Endothelial cell of umbilical vein (primary cell): ENCODE data around the gene UBXN11. TPM values are rescaled to one million over a fixed set of nuclear protein-coding genes. Genes with fewer than 3 reads are reported as not detected.
"Not testable (repeated sequence)": the region's sequence is repeated elsewhere in the genome, so short reads cannot be mapped to it uniquely, and the experiment has no call there.

ENCODE experiments used
- BruUV-seq: library from RNA; stranded (reverse); fragments of 400-500 nt; replicated peaks from 2 replicates; lab custom pipeline; 2021; lab: Mats Ljungman, UMichigan
- CTCF ChIA-PET: fragments of 300-600, 350-600 bp; sonication (Branson Sonifier 250); formaldehyde crosslinking; loops from one replicate; lab custom pipeline; 2021; ENCODE audit warnings: antibody characterized with exemption, inconsistent platforms; lab: Charles Lee
- POLR2A ChIA-PET: fragments of 300-600, 350-600 bp; sonication (Branson Sonifier 250); formaldehyde crosslinking; loops from one replicate; lab custom pipeline; 2021; ENCODE audit warnings: antibody characterized with exemption, inconsistent platforms; lab: Charles Lee
- DNase-seq: peaks from one replicate; pipeline ENCODE4 v3.0.0-alpha.2; 2011; ENCODE audit warnings: low read depth, low spot score
- FAIRE-seq: peaks from 2 replicates; lab custom pipeline; 2011; peaks lifted over from hg19 to GRCh38; lab: Jason Lieb, UNC
- H2AFZ ChIP-seq: 2 replicates; pipeline ENCODE4 v1.6.0; 2012; ENCODE audit warnings: low read depth, low read length, control low read depth, inconsistent platforms
- H3K27ac ChIP-seq: 2 replicates; pipeline ENCODE4 v1.5.1; 2011; ENCODE audit warnings: low read depth, mild to moderate bottlenecking, control low read depth, low read length, moderate library complexity; ENCODE audit not compliant: insufficient read depth
- H3K27me3 ChIP-seq, 2 experiments: 2 replicates each; pipeline versions ENCODE4 v1.6.0 to v1.6.1; 2011; ENCODE audit warnings: low read length in 2 of 2, mixed read lengths in 1 of 2; ENCODE audit not compliant: control insufficient read depth in 2 of 2, insufficient read depth in 2 of 2
- H3K36me3 ChIP-seq, 2 experiments: 2 replicates in 1 of 2; 3 replicates in 1 of 2; pipeline ENCODE4 v1.5.1; 2011; ENCODE audit warnings: low read length in 2 of 2, mild to moderate bottlenecking in 1 of 2, moderate library complexity in 1 of 2; ENCODE audit not compliant: control insufficient read depth in 2 of 2, insufficient read depth in 2 of 2; ENCODE audit errors: extremely low read depth in 1 of 2
- H3K4me1 ChIP-seq: 3 replicates; pipeline ENCODE4 v1.5.1; 2011; ENCODE audit warnings: mild to moderate bottlenecking, low read length; ENCODE audit not compliant: control insufficient read depth, insufficient read depth; ENCODE audit errors: extremely low read depth
- H3K4me2 ChIP-seq: 2 replicates; pipeline ENCODE4 v1.6.1; 2011; ENCODE audit warnings: low read length, control low read depth, mixed read lengths; ENCODE audit not compliant: insufficient read depth
- H3K4me3 ChIP-seq, 3 experiments: fragments of 200-600 bp in 1 of 3; sonication (generic), shearing (Covaris generic) in 1 of 3; replicated peaks in 1 of 3; 2 replicates each; pipeline ENCODE4 v1.5.1; 2011 to 2016; ENCODE audit warnings: control low read depth in 3 of 3, low read length in 3 of 3, mild to moderate bottlenecking in 2 of 3, inconsistent platforms in 1 of 3, low read depth in 1 of 3, moderate library complexity in 1 of 3; ENCODE audit not compliant: insufficient read depth in 1 of 3
- H3K79me2 ChIP-seq: 2 replicates; pipeline ENCODE4 v1.6.0; 2012; ENCODE audit warnings: low read length, inconsistent platforms; ENCODE audit not compliant: control insufficient read depth, insufficient read depth
- H3K9ac ChIP-seq: replicated peaks from 2 replicates; pipeline ENCODE3; 2011; ENCODE audit warnings: low read length, control low read depth; ENCODE audit not compliant: insufficient read depth; ENCODE audit errors: extremely low read depth
- H3K9me1 ChIP-seq: replicated peaks from 3 replicates; pipeline ENCODE4 v1.6.0; 2011; ENCODE audit warnings: mild to moderate bottlenecking, low read length; ENCODE audit not compliant: control insufficient read depth, insufficient read depth; ENCODE audit errors: extremely low read depth
- H3K9me3 ChIP-seq: replicated peaks from 2 replicates; pipeline ENCODE4 v1.5.1; 2012; ENCODE audit warnings: low read length, inconsistent platforms; ENCODE audit not compliant: control insufficient read depth, insufficient read depth
- H4K20me1 ChIP-seq: replicated peaks from 2 replicates; pipeline ENCODE3; 2011; ENCODE audit warnings: mild to moderate bottlenecking, low read length; ENCODE audit not compliant: control insufficient read depth, insufficient read depth; ENCODE audit errors: extremely low read depth
- CTCF ChIP-seq, 2 donors: IDR thresholded peaks; 1 replicate in 1 of 2; 2 replicates in 1 of 2; pipeline ENCODE4 v1.5.1; 2011; ENCODE audit warnings: low read length in 2 of 2, mild to moderate bottlenecking in 2 of 2, moderate library complexity in 2 of 2, control low read depth in 1 of 2, inconsistent platforms in 1 of 2, low read depth in 1 of 2; ENCODE audit not compliant: insufficient read depth in 1 of 2; ENCODE audit errors: extremely low read depth in 1 of 2
- EZH2 ChIP-seq: IDR thresholded peaks from 2 replicates; pipeline ENCODE4 v1.6.1; 2012; ENCODE audit warnings: borderline replicate concordance, low read depth, mild to moderate bottlenecking, moderate library complexity, low read length, inconsistent platforms; ENCODE audit not compliant: severe bottlenecking
- FOS ChIP-seq: IDR thresholded peaks from 2 replicates; pipeline ENCODE4 v1.6.1; 2011; ENCODE audit warnings: mild to moderate bottlenecking, low read length, moderate library complexity, borderline replicate concordance; ENCODE audit not compliant: insufficient read depth
- GATA2 ChIP-seq: IDR thresholded peaks from 2 replicates; pipeline ENCODE4 v1.7.0; 2011; ENCODE audit warnings: low read depth, mild to moderate bottlenecking, moderate library complexity, mixed read lengths, low read length; ENCODE audit not compliant: insufficient read length, insufficient read depth
- JUN ChIP-seq: IDR thresholded peaks from 2 replicates; pipeline ENCODE4 v1.6.1; 2011; ENCODE audit warnings: borderline replicate concordance, low read depth; ENCODE audit not compliant: insufficient read length, insufficient read depth
- MAX ChIP-seq: IDR thresholded peaks from 2 replicates; pipeline ENCODE4 v1.6.1; 2011; ENCODE audit not compliant: insufficient read depth, insufficient read length
- MYC ChIP-seq: IDR thresholded peaks from one replicate; pipeline ENCODE4 v1.6.1; 2011; ENCODE audit warnings: mild to moderate bottlenecking, low read depth, low read length
- POLR2A ChIP-seq: IDR thresholded peaks from 2 replicates; pipeline ENCODE4 v1.6.1; 2012; ENCODE audit warnings: low read depth, mild to moderate bottlenecking, control low read depth, low read length
- POLR2AphosphoS5 ChIP-seq: IDR thresholded peaks from 2 replicates; pipeline ENCODE4 v1.6.1; 2012; ENCODE audit warnings: low read depth, mild to moderate bottlenecking, control low read depth, low read length, moderate library complexity; ENCODE audit not compliant: insufficient read depth
- dilution Hi-C: fragments of 300-500 bp; cut with MboI; formaldehyde crosslinking; loops from one replicate; pipeline ENCODE4 v1.15.0; 2019; ENCODE audit warnings: low sequenced_read_pairs; ENCODE audit not compliant: extremely low pct_ligation_motif_present
- intact Hi-C: fragments of 100-400 bp; cut with micrococcal nuclease; formaldehyde crosslinking; loops from one replicate; pipeline ENCODE4 v1.10.0; 2022
- polyA plus RNA-seq, 4 experiments: library from polyadenylated mRNA; depleted of rRNA in 3 of 4; stranded (reverse) in 3 of 4; unstranded in 1 of 4; fragments of >200 nt; gene quantifications; 2 replicates each; pipeline versions ENCODE4 v1.2.1 to v1.2.3, GENCODE V29; 2011 to 2012; ENCODE audit warnings: missing spikeins in 1 of 4
- total RNA-seq: library from RNA; stranded (reverse); gene quantifications from 2 replicates; pipeline ENCODE4 v1.2.3, GENCODE V29; 2021

The UBXN11 gene
- total and polyA plus RNA-seq, 2 donors (not counting 3 experiments of a cell fraction or from before 2014, with no cell fraction given) = 14.8 to 15.6 TPM

DNA sequence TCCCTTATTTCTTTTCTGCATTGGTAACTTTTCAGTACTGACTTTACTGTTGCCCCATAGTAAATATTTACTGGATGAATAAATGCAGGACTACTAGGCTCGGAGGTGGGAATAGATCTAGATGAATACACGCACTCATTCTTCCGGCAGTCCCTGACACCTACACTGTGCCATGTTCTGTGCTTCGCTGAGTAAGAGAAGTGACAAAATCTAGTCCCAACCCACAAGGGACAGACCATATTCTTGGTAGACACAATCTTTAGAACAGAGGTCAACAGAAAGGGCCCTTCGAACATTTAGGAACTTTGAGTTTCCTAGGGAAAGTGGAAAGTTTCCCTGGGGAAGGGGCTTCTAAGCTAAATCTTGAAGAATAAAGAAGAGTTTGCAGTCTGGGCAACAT lies 8.1 kb upstream of the UBXN11 start:
- intact Hi-C loops = no loop called here
- no peak for FAIRE-seq
- H3K9me1 ChIP-seq = no peaks in the 10 kb centered on the region
- TF ChIP-seq POLR2A = no peak
- no peak for TF ChIP-seq EZH2
- no peak for TF ChIP-seq MYC
- no peak for TF ChIP-seq FOS
- no peak for TF ChIP-seq MAX
- TF ChIP-seq JUN = no peak
- no peak for TF ChIP-seq POLR2AphosphoS5
- TF ChIP-seq GATA2 = no peak
- TF ChIP-seq CTCF (IDR thresholded peaks at IDR 0.05; ENCODE audit: extremely low read depth in 1 of 2, insufficient read depth in 1 of 2, low read depth in 1 of 2, low read length in 2 of 2) = no peak
- H3K27me3 ChIP-seq = peaks cover 2 to 7% of the 10 kb centered on the region in 2 experiments
- POLR2A ChIA-PET = no interaction called here
- no peak overlapping the region for H3K4me2 ChIP-seq
- no TSS peak for BruUV-seq
- CTCF ChIA-PET = interaction anchor here (1.3 to 2.8 kb wide), 3 partner anchors 29 to 103 kb away, joined by 3 to 14 read pairs (median 5); no protein-coding TSS in a partner anchor
- no peak overlapping the region for H3K4me3 ChIP-seq
- H3K79me2 ChIP-seq = no peaks in the 10 kb centered on the region
- H3K9ac ChIP-seq = no peak overlapping the region
- H3K9me3 ChIP-seq = no peaks in the 10 kb centered on the region
- dilution Hi-C loops = no loop called here
- H3K4me1 ChIP-seq = no peaks in the 10 kb centered on the region
- H2AFZ ChIP-seq = no peak overlapping the region
- no peak for DNase-seq
- H3K27ac ChIP-seq = no peak overlapping the region
- H4K20me1 ChIP-seq = no peaks in the 10 kb centered on the region
- H3K36me3 ChIP-seq = no peaks in the 10 kb centered on the region

- H3K9ac ChIP-seq, H3K9me1 ChIP-seq, FAIRE-seq, H3K36me3 ChIP-seq, H3K27me3 ChIP-seq, intact Hi-C loops, H2AFZ ChIP-seq, H4K20me1 ChIP-seq, H3K79me2 ChIP-seq, BruUV-seq, H3K9me3 ChIP-seq, H3K4me3 ChIP-seq, H3K4me2 ChIP-seq, H3K27ac ChIP-seq, dilution Hi-C loops, DNase-seq: not testable (repeated sequence)
- H3K4me1 ChIP-seq = peaks cover 10% of the 10 kb centered on the region
- ChIA-PET POLR2A (interaction anchor here (1.3 kb wide), 1 partner anchor 29 kb away, joined by 3 read pairs; the partner anchor contains the start of gene SH3BGRL3), CTCF (interaction anchor here (0.6 to 2.8 kb wide), 11 partner anchors 10 to 162 kb away, joined by 3 to 17 read pairs (median 4); partner anchors contain the start of gene SH3BGRL3)
These were observed 1.8 kb upstream of the UBXN11 start for GRCh38 chr1:26307966-26308899.
